Stomach (tissue), 9 donors: Measurements from ENCODE around the gene IL4R. TPM values are rescaled to one million over a fixed set of nuclear protein-coding genes. Genes with fewer than 3 reads are reported as not detected.

Experiments
- DNase-seq, 2 donors: peaks; one replicate each; pipeline versions ENCODE4 v3.0.0 to v3.0.0-alpha.2; 2013 to 2019
- H3K27ac ChIP-seq, 5 donors: fragments of 200-600 bp in 4 of 5; sonication (generic) in 4 of 5; one replicate each; pipeline ENCODE4 v1.5.1; 2013 to 2019; ENCODE audit warnings: mild to moderate bottlenecking in 1 of 5, moderate library complexity in 1 of 5
- H3K27me3 ChIP-seq, 3 donors: fragments of 200-600 bp; sonication (generic); one replicate each; pipeline ENCODE4 v1.5.1; 2017 to 2019; ENCODE audit warnings: mixed run types in 1 of 3
- H3K36me3 ChIP-seq, 4 donors: fragments of 200-600 bp; sonication (generic); 1 replicate in 3 of 4; 2 replicates in 1 of 4; pipeline ENCODE4 v1.5.1; 2016 to 2019
- H3K4me1 ChIP-seq, 4 donors: fragments of 200-600 bp; sonication (generic); one replicate each; pipeline ENCODE4 v1.5.1; 2016 to 2019
- H3K4me3 ChIP-seq, 4 donors: fragments of 200-600 bp; sonication (generic) in 3 of 4; one replicate each; pipeline ENCODE4 v1.5.1; 2016 to 2019; ENCODE audit warnings: mild to moderate bottlenecking in 1 of 4
- H3K9me3 ChIP-seq, 4 donors: fragments of 200-600 bp; sonication (generic); one replicate each; pipeline ENCODE4 v1.5.1; 2016 to 2019
- EP300 ChIP-seq: sonication (generic); formaldehyde crosslinking; IDR thresholded peaks from one replicate; pipeline ENCODE4 v1.6.1; 2017; ENCODE audit warnings: antibody characterized with exemption
- POLR2A ChIP-seq, 4 donors: fragments of 450-650 bp; IDR thresholded peaks; one replicate each; pipeline ENCODE4 v1.6.1; 2016; ENCODE audit warnings: antibody characterized with exemption in 4 of 4, control low read depth in 2 of 4, mild to moderate bottlenecking in 1 of 4, moderate library complexity in 1 of 4
- POLR2AphosphoS5 ChIP-seq, 3 donors: sonication (generic); formaldehyde crosslinking; IDR thresholded peaks; one replicate each; pipeline ENCODE4 v1.6.1; 2016; ENCODE audit warnings: antibody characterized with exemption in 3 of 3
- WGBS, 5 donors: extraction: QIAGEN DNeasy Blood & Tissue Kit in 3 of 5; methylation state at CpG; one replicate each; pipeline versions ENCODE4 v1.1.5 to v1.1.7; 2013 to 2018; 5-methylcytosine and 5-hydroxymethylcytosine counted together
- intact Hi-C: fragments of 100-400 bp; cut with DNase I; formaldehyde crosslinking; loops from one replicate; pipeline ENCODE4 v1.15.1; 2023; ENCODE audit warnings: low total_unique reads
- polyA plus RNA-seq, 3 donors: library from polyadenylated mRNA; stranded (reverse); fragments of 200-250 nt; gene quantifications; one replicate each; pipeline ENCODE4 v1.2.3, GENCODE V29; 2013
- total RNA-seq, 5 donors: library from RNA; depleted of rRNA; stranded (reverse); fragments of >200 nt; gene quantifications; one replicate each; pipeline versions ENCODE4 v1.1.0 to v1.2.3, GENCODE V29; 2014 to 2016
- TF ChIP-seq, protein P1 (sequence below), 7 experiments: fragments of 450-650 bp in 4 of 7; fragments of 200-600 bp in 3 of 7; sonication (generic) in 3 of 7; IDR thresholded peaks; one replicate each; pipeline ENCODE4 v1.5.1; 2016 to 2019; ENCODE audit warnings: antibody characterized with exemption in 7 of 7, control low read depth in 2 of 7, mild to moderate bottlenecking in 1 of 7
- donor health status: healthy with polysubstance abuse.
- donor health status: Bipolar disorder and iron deficiency.
- donor health status: healthy.

The IL4R gene
- total and polyA plus RNA-seq, 8 donors, result 17.4 to 120 (median 52.4) TPM

DNA sequence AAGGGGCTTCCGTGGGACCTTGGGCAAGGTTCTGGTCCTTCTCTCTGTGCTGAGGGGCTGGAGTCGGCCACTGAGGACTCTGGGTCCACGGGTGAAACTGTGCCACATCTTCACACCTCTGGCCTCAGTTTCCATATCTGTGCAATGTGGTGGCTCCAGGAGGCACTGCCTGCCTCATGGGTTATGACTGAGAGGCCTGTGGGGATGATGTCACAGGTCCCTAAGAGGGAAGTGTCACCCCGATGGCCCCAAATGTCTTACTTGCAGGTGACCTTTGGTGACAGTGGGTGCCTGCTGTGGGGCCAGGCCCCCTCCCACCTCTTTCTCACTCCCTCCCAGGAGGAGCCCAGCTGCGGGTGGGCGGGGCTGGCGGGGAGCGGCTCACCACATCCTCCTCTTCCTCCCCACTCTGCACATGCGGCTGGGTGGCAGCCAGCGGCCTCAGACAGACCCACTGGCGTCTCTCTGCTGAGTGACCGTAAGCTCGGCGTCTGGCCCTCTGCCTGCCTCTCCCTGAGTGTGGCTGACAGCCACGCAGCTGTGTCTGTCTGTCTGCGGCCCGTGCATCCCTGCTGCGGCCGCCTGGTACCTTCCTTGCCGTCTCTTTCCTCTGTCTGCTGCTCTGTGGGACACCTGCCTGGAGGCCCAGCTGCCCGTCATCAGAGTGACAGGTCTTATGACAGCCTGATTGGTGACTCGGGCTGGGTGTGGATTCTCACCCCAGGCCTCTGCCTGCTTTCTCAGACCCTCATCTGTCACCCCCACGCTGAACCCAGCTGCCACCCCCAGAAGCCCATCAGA is 88.2 kb downstream of the IL4R start, which contains the start of gene IL21R:
Gene IL21R, plus strand, starts transcription at position 407 of the 801 bp plus-strand sequence. CDS start 27,898 bp downstream, outside the sequence.
- Histone ChIP-seq H3K4me1 (peaks cover 4 to 23% (median 17%) of the 10 kb centered on the region in 4 donors), H3K9me3 (no peaks in the 10 kb centered on the region), H3K27ac (peak within 1 kb of the TSS in 2 of 5 donors; percentile 16 to 20), H3K27me3 (peaks cover 5 to 51% (median 20%) of the 10 kb centered on the region in 3 donors), H3K4me3 (peak within 1 kb of the TSS; percentile 5 to 29 (median 26)), H3K36me3 (no peaks in the 10 kb centered on the region)
- TF ChIP-seq, protein P1, sequence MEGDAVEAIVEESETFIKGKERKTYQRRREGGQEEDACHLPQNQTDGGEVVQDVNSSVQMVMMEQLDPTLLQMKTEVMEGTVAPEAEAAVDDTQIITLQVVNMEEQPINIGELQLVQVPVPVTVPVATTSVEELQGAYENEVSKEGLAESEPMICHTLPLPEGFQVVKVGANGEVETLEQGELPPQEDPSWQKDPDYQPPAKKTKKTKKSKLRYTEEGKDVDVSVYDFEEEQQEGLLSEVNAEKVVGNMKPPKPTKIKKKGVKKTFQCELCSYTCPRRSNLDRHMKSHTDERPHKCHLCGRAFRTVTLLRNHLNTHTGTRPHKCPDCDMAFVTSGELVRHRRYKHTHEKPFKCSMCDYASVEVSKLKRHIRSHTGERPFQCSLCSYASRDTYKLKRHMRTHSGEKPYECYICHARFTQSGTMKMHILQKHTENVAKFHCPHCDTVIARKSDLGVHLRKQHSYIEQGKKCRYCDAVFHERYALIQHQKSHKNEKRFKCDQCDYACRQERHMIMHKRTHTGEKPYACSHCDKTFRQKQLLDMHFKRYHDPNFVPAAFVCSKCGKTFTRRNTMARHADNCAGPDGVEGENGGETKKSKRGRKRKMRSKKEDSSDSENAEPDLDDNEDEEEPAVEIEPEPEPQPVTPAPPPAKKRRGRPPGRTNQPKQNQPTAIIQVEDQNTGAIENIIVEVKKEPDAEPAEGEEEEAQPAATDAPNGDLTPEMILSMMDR (IDR thresholded peaks at IDR 0.05), result no peak
- TF ChIP-seq POLR2AphosphoS5 (IDR thresholded peaks at IDR 0.05), result peak in 1 of 3 donors; percentile 11
- 9 to 18% (median 13%) methylated on average over 15 to 23 of the region's 23 CpGs for WGBS, 5 donors
- intact Hi-C loops, result no loop called here
- peak; percentile 50 to 81 for DNase-seq

DNA sequence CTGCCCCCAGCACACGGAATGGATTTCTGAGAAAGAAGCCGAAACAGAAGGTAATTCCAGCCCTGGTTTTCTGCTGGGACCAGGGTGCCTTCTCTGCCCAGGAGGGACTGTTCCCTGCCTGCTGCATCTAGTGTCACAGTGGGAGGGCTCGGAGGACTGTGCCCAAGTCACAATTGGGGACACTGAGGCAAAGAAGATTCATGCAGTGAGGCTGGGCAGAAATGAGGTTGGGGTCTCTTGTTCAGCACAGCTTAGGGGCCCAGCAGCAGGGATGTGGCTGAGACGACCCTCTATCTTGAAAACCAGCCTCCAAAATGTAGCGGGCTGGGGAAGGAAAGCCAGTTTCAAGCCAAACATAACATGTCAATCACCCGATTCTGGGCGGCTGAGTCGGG is 88.8 kb downstream of the IL4R start:
- Histone ChIP-seq H3K36me3 (no peaks in the 10 kb centered on the region), H3K27ac (peak overlapping the region in 2 of 5 donors; percentile 16 to 20), H3K4me1 (peaks cover 4 to 23% (median 17%) of the 10 kb centered on the region in 4 donors), H3K4me3 (peak overlapping the region; percentile 5 to 29 (median 26)), H3K9me3 (no peaks in the 10 kb centered on the region), H3K27me3 (peaks cover 5 to 51% (median 20%) of the 10 kb centered on the region in 3 donors)
- TF ChIP-seq POLR2A (IDR thresholded peaks at IDR 0.05), result no peak
- TF ChIP-seq, protein P1 (IDR thresholded peaks at IDR 0.05), result no peak
- TF ChIP-seq EP300, result no peak
- no peak for TF ChIP-seq POLR2AphosphoS5 (IDR thresholded peaks at IDR 0.05)
- no peak for DNase-seq
- 44 to 59% (median 55%) methylated on average over 8 of the region's 8 CpGs for WGBS, 5 donors
- intact Hi-C loops, result no loop called here

DNA sequence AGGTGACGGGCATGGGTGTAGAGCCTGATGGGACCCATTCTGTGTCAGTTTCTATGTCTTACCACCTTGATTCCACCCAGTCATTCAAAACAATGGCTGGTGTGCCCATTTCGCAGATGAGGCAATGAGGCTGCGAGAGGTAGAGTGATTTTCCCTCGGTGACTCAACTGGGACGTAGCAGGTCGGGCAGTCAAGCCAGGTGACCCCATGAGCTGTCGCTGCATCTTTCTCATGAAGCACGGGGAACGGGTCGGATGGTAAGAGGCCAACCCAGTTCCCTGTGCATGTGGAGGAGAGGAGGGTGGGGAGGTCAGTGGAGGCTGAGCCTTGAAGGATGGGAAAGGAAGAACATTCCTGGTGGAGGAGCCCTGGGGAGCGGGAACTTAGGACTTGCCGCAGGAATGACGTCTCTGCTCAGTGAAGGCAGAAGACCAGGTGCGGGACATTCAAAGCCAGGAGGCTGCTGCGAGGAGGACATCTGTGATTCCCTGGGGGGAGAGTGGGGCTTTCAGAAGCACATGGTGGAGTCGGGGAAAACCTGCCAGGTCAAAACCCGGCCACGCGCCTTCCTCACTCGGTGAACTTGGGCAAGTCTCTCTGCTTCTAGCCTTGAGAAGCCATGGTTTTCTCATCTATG is 89.3 kb downstream of the IL4R start:
- Histone ChIP-seq H3K36me3 (no peaks in the 10 kb centered on the region), H3K27ac (peak overlapping the region in 2 of 5 donors; percentile 16 to 20)
- TF ChIP-seq EP300, result no peak
- TF ChIP-seq POLR2A (IDR thresholded peaks at IDR 0.05), result no peak

DNA sequence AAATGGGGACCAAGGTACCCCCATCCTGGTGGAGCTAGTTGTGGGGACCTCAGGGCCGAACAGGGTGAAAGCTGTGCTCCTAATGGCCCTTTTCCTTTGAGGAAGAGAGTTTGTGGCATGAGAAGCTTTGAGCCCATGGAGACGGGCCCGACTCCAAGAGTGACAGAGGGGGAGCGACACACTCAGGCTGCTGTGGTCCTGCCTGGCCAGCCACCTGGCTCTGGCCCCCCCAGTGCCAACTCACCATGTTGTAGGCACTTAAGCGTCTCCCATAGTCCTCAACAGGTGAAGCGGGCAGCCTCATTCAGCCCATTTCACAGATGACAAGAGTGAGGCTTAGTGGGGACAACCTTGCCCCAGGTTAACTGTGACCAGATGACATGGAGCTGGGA is 89.8 kb downstream of the IL4R start:
- Histone ChIP-seq H3K9me3 (no peaks in the 10 kb centered on the region), H3K4me1 (peaks cover 4 to 23% (median 17%) of the 10 kb centered on the region in 4 donors), H3K27me3 (peaks cover 5 to 51% (median 20%) of the 10 kb centered on the region in 3 donors), H3K36me3 (no peaks in the 10 kb centered on the region), H3K4me3 (peak overlapping the region in 2 of 4 donors; percentile 24 to 29), H3K27ac (no peak overlapping the region)
- TF ChIP-seq, protein P1 (IDR thresholded peaks at IDR 0.05), result no peak
- TF ChIP-seq POLR2AphosphoS5 (IDR thresholded peaks at IDR 0.05), result no peak
- no peak for TF ChIP-seq EP300
- TF ChIP-seq POLR2A (IDR thresholded peaks at IDR 0.05), result no peak
- WGBS, 5 donors, result 69 to 81% (median 79%) methylated on average over 6 of the region's 6 CpGs
- DNase-seq, result no peak
- intact Hi-C loops, result no loop called here

More for the DNA sequence above, 89.3 kb downstream of the IL4R start:
- H3K9me3 ChIP-seq, result no peaks in the 10 kb centered on the region
- WGBS, 5 donors, result 73 to 82% (median 77%) methylated on average over 20 of the region's 20 CpGs
- H3K4me3 ChIP-seq, result peak overlapping the region in 3 of 4 donors; percentile 24 to 29 (median 28)
- peaks cover 5 to 51% (median 20%) of the 10 kb centered on the region in 3 donors for H3K27me3 ChIP-seq
- intact Hi-C loops, result no loop called here
- no peak for DNase-seq
- peaks cover 4 to 23% (median 17%) of the 10 kb centered on the region in 4 donors for H3K4me1 ChIP-seq
